ENCODE measurements around the gene ZNF532. TPM values are rescaled to one million over a fixed set of nuclear protein-coding genes. Genes with fewer than 3 reads are reported as not detected.
A peak's percentile ranks its signal among the peaks of the same experiment; 100 is the strongest.

The ZNF532 gene
- total RNA-seq, 2 donors from 2014 or later: 5.6 to 14.8 TPM

GRCh38 chr18:58884680-58885079 lies 20.0 kb downstream of the ZNF532 start:
- intact Hi-C loops (cut with DNase I): no loop called here
- DNase-seq: no peak
- Histone ChIP-seq H3K27me3 (no peaks in the 10 kb centered on the region), H3K4me1 (no peaks in the 10 kb centered on the region), H3K9ac (ENCODE audit: low read depth in 2 of 2, low read length in 2 of 2) (no peak overlapping the region), H3K4me3 (no peak overlapping the region), H3K9me3 (no peaks in the 10 kb centered on the region), H3K27ac (no peak overlapping the region), H3K36me3 (no peaks in the 10 kb centered on the region)
- TF ChIP-seq CTCF (IDR thresholded peaks at IDR 0.05): no peak

GRCh38 chr18:58886431-58886830 lies 21.8 kb downstream of the ZNF532 start:
- no peak for TF ChIP-seq CTCF (IDR thresholded peaks at IDR 0.05)
- H3K27ac ChIP-seq: peak overlapping the region; percentile 20
- intact Hi-C loops (cut with DNase I): no loop called here

GRCh38 chr18:58886864-58887612 lies 22.4 kb downstream of the ZNF532 start:
- no peaks in the 10 kb centered on the region for H3K27me3 ChIP-seq
- intact Hi-C loops (cut with DNase I): no loop called here
- no peaks in the 10 kb centered on the region for H3K9me3 ChIP-seq
- H3K27ac ChIP-seq: peak overlapping the region; percentile 20
- H3K9ac ChIP-seq (ENCODE audit: low read depth in 2 of 2, low read length in 2 of 2): no peak overlapping the region
- H3K4me1 ChIP-seq: no peaks in the 10 kb centered on the region
- no peak for DNase-seq
- H3K4me3 ChIP-seq: no peak overlapping the region
- no peaks in the 10 kb centered on the region for H3K36me3 ChIP-seq
- no peak for TF ChIP-seq CTCF (IDR thresholded peaks at IDR 0.05)

More at GRCh38 chr18:58886431-58886830, 21.8 kb downstream of the ZNF532 start:
- H3K36me3 ChIP-seq: no peaks in the 10 kb centered on the region
- no peaks in the 10 kb centered on the region for H3K9me3 ChIP-seq
- no peak overlapping the region for H3K9ac ChIP-seq (ENCODE audit: low read depth in 2 of 2, low read length in 2 of 2)
- H3K4me1 ChIP-seq: no peaks in the 10 kb centered on the region
- H3K27me3 ChIP-seq: no peaks in the 10 kb centered on the region
- no peak for DNase-seq
- H3K4me3 ChIP-seq: no peak overlapping the region

GRCh38 chr18:58887613-58887963 lies 22.9 kb downstream of the ZNF532 start:
- DNase-seq: peak; percentile 50
- TF ChIP-seq CTCF (IDR thresholded peaks at IDR 0.05): no peak
- Histone ChIP-seq H3K9ac (ENCODE audit: low read depth in 2 of 2, low read length in 2 of 2) (no peak overlapping the region), H3K4me3 (no peak overlapping the region), H3K9me3 (no peaks in the 10 kb centered on the region), H3K4me1 (no peaks in the 10 kb centered on the region), H3K27me3 (no peaks in the 10 kb centered on the region), H3K27ac (no peak overlapping the region), H3K36me3 (no peaks in the 10 kb centered on the region)
- intact Hi-C loops (cut with DNase I): no loop called here

- intact Hi-C loops (cut with DNase I): no loop called here
- no peak for DNase-seq
- H3K9me3 ChIP-seq: no peaks in the 10 kb centered on the region
- H3K4me3 ChIP-seq: no peak overlapping the region
- H3K4me1 ChIP-seq: no peaks in the 10 kb centered on the region
- TF ChIP-seq CTCF (IDR thresholded peaks at IDR 0.05): no peak
- H3K27ac ChIP-seq: no peak overlapping the region
- H3K36me3 ChIP-seq: no peaks in the 10 kb centered on the region
- no peak overlapping the region for H3K9ac ChIP-seq (ENCODE audit: low read depth in 2 of 2, low read length in 2 of 2)
- H3K27me3 ChIP-seq: no peaks in the 10 kb centered on the region
These were observed 27.1 kb downstream of the ZNF532 start for GRCh38 chr18:58891776-58892175.
